Measurements from ENCODE around the gene CLCN3.
"Not testable (repeated sequence)": the region's sequence is repeated elsewhere in the genome, so short reads cannot be mapped to it uniquely, and the experiment has no call there.

The CLCN3 gene

DNA sequence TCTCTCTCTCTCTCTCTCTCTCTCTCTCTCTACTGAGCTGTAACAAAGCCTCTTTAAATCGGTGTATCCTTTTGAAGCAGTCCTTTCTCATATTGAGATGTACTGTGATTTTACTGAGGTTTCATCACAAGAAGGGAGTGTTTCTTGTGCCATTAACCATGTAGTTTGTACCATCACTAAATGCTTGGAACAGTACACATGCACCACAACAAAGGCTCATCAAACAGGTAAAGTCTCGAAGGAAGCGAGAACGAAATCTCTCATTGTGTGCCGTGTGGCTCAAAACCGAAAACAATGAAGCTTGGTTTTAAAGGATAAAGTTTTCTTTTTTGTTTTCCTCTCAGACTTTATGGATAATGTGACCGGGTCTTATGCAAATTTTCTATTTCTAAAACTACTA lies 100.2 kb downstream of the CLCN3 start:
- DNase-seq: no peak

DNA sequence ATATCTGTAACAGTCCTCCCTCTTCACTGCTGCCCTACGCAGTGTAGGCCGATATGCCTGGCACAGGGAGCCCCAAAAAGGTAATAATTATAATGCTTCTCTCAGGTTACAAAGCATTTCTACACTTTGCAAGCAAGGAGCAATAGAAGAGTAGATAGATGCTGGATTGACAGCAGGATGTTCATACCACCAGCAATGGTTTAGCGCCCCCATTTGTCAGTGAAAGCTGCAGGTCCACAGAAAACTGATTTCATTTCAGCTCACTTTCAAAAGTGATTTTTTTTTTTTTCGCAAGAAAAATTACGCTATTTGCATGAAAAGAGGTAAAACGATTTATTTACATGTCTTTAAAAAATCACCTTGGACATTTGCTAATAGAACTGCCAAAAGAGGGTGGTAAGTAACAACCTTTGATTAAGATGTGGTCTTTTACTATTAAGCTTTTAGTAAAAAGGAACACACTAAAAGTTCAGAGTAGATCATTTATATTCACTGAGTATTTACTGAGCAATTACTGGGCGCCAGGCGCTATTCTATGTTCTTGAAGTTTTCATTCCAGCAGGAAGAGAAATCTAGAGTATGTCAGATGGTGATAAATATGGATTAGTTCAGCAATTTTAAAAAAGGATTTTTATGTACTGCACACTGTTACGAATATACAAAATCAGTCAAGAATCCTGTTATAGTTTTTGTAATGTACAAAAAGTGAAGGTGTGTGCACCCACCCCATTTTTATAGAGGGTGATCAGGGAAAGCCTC lies 103.0 kb downstream of the CLCN3 start:
- peak; percentile 1 for DNase-seq

DNA sequence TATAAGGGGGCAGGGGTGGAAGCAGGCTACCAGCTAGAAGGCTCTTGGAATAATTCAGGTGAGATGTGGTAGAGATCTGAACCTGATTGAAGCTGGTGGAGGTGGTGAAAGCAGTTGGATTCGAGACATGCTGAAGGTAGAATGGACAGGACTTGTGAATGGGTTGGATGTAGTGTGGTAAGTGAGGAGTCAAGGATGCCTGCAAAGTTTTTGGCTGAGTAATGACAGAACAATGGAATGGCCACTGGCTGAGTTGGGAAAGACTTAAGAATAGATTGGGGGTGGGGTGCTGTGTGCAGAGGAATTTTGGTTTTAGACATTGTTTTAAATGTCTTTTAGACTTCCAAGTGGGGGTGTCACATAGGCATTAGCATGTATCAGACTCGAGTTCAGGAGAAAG lies 103.9 kb downstream of the CLCN3 start:
- no peak for DNase-seq

DNA sequence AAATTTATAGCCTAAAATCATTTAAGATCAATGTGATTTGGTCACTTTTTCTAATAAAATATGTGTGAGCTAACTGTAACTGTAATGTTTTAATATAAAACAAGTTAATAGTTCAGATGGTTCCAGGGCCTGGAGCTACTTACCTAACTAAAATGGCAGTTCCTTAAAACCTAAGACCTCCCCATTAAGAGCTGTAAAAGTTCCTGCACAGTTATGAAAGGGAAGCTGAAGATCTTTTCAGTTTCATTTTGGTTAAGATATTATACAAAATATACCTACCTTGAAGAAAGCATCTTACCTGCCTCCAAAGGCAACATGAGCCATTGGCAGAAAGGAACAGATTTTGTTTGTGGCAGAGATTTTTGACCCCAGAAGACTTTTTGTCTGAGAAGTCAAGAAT lies 107.2 kb downstream of the CLCN3 start:
- DNase-seq: no peak

DNA sequence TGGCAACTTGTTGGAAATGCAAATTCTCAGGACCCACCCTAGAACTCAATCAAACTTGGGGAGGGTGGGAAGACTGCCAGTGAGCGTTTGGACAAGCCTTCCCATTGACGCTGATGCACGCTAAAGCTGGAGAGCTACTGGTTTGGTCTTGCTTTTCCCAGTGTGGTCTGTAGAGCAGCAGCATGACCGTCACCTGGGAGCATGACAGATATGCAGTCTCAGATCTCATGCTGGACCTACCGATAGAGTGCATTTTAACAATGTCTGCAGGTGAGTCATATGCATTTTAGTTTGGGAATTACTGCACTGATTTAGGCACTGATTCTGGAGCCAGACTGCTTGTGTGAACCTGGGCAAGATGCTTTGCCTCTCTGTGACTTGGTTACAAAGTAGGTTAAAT lies 110.2 kb downstream of the CLCN3 start:
- no peak for DNase-seq

DNA sequence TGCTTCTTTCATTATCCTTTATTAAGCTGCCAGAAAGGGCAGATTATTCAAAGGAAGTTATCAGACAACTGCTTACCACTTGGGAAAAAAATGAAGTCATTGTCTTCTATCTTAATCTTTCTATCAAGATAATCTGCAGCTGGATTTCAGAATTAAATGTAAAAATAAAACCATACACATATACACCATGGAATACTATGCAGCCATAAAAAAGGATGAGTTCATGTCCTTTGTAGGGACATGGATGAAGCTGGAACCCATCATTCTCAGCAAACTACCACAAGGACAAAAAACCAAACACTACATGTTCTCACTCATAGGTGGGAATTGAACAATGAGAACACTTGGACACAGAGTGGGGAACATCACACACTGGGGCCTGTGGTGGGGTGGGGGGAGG lies 118.2 kb downstream of the CLCN3 start:
- DNase-seq: not testable (repeated sequence)

DNA sequence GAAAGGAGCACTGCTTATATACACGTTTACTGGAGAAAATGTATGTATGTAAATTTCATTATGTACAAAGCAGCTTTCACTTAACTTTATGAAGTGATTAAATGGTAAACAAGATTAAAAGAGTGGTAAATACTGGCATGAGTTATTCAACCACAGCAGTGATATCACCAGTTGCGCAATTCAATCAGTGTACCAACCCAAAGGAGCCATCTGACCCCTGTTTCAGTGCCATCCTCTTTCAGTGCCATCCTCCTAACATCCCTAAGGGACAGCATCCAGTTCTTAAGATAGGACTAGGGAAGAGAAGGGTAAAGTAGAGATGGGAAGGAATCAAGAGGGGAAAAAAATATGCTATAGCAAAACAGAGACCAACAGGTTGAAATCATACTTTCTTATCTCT lies 121.2 kb downstream of the CLCN3 start:
- no peak for DNase-seq

DNA sequence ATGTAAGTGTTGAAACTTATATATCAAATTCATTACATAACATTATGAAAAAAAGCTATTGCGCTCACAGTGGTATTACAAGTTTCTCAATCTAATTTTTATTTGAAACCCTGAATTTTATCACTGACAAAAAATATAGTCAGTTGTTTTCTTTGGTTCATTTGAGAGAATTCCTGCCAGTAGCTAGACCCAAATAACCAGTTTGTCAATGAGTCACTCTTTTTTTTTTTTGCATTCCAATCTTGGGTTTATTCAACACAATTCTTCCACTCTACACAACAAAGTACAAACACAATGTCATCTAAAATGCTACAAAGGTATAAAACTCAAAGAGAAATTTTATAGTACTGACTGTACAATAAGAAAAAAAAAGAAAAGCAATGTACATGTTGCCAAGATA lies 124.2 kb downstream of the CLCN3 start:
- no peak for DNase-seq

DNA sequence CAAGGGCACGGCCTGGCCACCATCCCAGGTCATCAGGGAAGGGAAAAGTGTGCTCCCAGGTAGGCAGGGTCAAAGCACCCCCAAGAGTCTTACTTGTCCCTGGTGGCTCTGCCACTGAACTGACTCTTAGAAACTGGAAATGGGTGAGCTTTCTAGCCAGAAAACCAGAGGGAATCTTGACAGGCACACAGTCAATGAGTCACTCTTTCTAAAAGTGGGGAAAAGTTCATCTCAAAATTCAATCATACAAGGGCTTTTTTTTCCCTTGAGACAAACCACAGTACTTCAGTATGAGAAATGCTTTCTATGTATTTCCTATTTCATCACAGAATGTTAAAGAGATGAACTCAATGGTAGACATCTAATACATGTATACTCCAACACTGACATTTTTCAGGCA lies 124.9 kb downstream of the CLCN3 start:
- no peak for DNase-seq

DNA sequence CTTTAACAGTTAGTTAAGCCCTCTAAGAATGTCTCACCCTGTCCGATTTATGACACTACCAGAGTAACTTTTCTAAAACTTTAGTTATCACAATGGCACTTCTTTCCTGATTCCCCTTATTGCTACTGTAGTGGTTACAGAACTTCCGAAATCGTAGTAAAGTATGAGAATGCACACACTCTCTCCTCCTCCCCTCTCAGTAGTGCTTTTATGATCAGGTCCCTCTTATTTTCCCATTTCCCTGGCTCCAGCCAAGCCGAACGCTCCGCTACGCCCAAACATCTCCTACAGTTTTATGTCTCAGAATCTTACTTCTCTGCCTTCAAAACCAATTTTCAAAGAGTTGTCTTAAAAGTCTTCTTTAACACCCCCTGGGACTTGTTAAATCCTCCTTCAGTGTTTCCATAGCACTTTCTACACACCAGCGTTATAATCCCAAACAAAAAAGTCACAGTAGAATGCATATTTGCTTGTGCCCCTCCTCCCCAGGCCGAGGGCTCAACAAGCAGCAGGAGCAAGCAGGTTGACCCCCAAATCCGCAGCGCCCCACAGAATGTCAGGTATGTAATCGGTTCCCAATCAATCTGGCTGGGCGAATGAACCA lies 136.7 kb downstream of the CLCN3 start:
- no peak for DNase-seq

DNA sequence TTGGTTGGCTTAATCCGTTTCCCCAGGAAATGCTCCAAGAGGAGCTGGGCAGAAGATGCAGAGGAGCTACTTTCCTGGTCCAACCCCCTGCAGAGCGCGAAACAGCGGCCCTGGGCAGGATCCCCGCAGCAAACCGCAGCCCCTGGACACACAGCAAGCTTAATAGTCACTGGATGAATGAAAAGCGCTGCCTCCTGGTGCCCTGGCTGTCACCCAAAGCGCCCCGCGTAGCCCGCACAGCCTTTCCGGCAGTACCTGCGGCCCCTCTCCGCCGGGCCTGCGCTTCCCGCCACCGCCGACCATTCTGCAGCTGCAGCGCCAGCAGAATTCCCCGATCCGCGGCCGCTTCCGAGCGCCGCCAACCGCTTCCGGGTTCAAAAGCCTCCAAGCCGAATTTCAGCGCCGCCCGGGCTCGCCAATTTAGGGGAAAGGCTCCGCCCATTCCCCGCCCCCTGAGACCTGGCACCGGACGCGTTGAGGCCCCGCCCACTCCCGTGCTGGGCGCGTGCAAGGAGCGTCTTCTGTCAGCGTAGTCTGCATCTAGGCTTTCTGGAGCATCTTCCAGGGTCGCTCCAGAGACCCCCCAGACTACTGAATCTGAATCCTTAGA lies 137.3 kb downstream of the CLCN3 start, which contains the start of gene HPF1:
Gene HPF1 (minus strand): TSS at position 370 of the 610 bp plus-strand sequence. CDS start 67 bp downstream, at position 303.
- DNase-seq: peak; percentile 57

DNA sequence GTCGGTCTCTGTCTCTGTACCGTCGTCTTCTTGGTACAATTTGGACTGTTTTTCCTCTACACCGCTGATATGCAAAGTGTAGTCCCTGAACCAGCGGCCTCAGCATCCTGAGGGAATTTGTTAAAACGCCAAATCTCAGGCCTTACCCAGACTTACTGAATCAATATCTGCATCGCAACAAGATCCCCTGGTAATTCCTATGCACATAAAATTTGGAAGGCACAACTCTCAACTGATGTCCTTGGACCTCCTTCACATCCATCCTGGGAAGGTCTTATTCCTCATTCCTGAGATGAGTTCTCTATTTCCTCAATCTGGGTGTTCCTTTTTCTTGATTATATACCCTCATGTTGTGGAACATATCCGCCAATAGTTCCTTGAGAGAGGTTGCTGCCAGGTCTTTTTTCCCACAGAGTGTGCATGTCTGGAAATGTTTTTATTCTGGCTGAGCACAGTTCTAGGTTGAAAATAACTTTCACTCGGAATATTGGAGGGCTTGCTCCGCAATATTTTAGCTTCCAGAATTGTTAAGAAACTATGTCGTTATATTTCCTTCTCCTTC lies 138.1 kb downstream of the CLCN3 start:
- DNase-seq: no peak

DNA sequence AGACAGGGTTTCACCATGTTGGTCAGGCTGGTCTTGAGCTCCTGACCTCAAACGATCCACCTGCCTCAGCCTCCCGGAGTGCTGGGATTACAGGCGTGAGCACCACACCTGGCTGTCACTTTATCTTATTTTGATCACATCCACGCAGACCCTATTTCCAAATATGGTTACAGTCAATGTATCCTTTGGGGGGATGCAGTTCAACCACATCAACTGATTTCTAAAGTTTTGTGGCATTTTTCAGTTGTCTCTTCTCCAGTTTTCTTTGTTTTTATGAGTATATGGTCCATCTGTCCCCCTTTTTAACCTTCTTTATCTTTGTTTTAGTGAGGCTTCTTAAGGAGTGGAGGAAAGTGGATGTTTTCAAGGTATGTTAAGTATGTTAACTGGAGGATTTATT lies 141.5 kb downstream of the CLCN3 start:
- no peak for DNase-seq

DNA sequence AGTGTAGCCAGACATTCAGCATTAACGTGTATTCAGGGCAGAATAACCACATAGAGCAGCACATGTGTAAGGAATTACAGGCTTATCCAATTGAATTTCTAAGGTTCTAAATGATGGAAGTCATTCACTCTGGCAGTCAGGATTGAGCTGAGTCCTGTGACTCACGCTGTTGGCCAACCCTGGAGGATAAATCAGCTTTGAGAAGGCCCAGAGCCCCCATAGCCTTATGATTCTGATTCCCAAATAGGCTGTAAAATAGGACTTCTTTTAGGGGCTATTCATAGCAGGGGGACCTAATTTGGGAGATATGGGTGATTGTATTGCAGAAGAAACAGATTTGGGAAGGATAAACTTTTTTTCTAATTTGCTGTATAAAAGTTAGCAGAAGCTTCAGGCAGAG lies 145.5 kb downstream of the CLCN3 start:
- no peak for DNase-seq

DNA sequence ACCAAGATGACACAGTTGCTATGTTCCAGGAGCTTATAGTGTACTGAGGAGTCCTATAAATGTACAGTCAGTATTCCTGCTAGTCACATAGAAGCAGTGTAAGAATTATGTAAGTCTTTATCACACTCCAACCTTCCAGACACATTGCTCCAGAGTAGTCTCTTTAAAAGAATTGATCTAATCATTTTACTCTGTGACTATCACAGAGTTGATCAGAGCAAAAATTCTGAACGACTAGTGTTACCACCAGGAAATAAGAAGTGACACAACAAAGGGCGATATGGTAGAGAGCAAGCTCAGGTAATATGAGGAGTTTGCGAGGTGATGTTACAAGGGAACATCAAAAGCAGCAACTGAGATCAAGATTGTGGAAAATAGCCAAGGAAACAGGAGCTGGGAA lies 146.4 kb downstream of the CLCN3 start:
- DNase-seq: no peak

DNA sequence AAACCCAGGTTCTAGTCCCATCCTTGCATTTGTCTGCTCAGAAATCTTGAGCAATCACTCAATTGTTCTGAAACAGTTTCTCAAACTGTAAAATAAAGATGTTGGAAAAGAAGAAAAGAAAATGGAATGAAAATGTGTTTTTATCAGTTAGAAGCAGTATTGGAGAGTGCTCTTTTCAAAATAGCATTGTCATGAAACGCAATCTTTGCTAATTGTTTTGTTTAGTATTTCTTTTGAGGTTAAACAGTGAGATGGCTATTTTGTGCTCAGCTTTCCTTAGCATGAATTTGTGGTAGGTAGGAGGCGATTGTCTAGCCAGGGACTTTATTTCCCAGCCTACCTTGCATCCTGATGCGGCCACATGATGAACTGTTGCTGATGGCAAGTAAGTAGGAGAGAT lies 148.0 kb downstream of the CLCN3 start:
- no peak for DNase-seq

DNA sequence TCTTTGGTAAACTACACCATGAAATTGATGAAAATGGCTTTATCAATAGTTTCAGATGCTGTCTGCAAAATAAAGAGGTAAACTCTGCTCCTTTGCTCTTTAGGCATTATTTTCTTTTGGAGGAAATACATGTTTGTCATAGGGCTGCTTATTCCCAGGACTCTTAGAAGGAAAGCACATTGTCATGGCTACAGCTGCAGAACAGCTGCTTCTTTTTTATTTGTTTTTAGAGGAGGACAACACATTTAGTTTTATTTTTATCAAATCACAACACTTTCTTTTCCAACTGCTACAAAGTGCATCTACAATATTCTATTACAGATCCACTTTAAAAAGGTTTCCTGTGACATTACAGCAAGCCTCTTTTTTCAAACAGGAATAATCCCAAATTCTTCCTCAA lies 150.0 kb downstream of the CLCN3 start:
- no peak for DNase-seq

DNA sequence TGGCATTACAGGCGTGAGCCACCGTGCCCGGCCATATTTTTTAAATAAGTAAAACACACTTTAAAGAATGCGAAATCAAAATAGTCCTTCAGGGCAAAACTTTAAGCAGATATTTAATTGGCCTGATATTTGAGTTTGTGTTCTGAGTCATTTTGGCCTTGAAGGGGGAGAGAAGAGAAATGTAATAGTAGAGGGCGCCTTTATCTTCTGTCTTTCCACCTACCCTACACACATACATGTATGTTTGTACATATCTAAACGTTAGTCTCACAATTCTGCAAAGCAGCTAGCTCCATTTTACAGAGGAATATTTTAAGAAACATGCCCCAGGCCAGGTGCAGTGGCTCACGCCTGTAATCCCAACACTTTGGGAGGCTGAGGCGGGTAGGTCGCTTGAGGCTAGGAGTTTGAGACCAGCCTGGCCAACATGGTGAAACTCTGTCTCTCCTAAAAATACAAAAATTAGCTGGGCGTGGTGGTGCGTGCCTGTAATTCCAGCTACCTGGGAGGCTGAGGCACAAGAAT lies 151.2 kb downstream of the CLCN3 start:
- DNase-seq: not testable (repeated sequence)
